ENCODE measurements around the gene TULP1. TPM values are rescaled to one million over a fixed set of nuclear protein-coding genes. Genes with fewer than 3 reads are reported as not detected.

TULP1 gene
- total RNA-seq, 1 experiment from 2014 or later: not detected

DNA sequence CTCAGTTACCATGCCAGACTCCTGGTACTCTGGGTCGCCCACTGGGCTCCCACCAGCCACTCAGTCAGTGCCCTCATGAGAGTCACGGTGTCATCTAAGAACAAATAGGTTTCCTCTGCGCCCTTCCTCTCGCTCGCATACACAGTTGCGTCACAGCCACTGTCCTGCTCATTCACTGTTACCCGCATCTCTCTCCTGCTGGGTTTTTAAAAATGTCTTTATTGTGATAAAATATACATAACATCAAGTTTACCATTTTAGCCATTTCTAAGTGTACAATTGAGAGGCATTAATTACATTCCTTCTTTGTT is 19.8 kb downstream of the TULP1 start:
- Histone ChIP-seq H3K4me3 (replicated peaks in 1 of 2; ENCODE audit: low read depth in 1 of 2, low read length in 2 of 2) (no peak overlapping the region), H3K27me3 (ENCODE audit: insufficient read depth, low read length) (no peaks in the 10 kb centered on the region), H3K79me2 (ENCODE audit: insufficient read depth, low read length) (peaks cover 54% of the 10 kb centered on the region), H3K4me2 (ENCODE audit: low read length) (no peak overlapping the region), H3K36me3 (ENCODE audit: control insufficient read depth in 1 of 2, insufficient read depth in 2 of 2, low read length in 2 of 2) (no peaks in the 10 kb centered on the region), H3K9me3 (ENCODE audit: control insufficient read depth in 1 of 2, insufficient read depth in 1 of 2, low read depth in 1 of 2, low read length in 2 of 2) (no peaks in the 10 kb centered on the region), H3K27ac (ENCODE audit: low read depth, low read length) (no peak overlapping the region), H4K20me1 (ENCODE audit: insufficient read depth) (no peaks in the 10 kb centered on the region), H3K4me1 (ENCODE audit: control insufficient read depth in 1 of 2, insufficient read depth in 2 of 2, low read length in 2 of 2) (peaks cover 45 to 69% of the 10 kb centered on the region in 2 experiments), H3K9ac (ENCODE audit: low read length) (no peak overlapping the region), H3K9me2 (ENCODE audit: insufficient read depth) (no peaks in the 10 kb centered on the region), H2AFZ (ENCODE audit: low read depth, low read length, poor library complexity, severe bottlenecking) (no peak overlapping the region)
- ATAC-seq: no peak
- no peak for TF ChIP-seq EZH2phosphoT487 (IDR thresholded peaks at IDR 0.05; ENCODE audit: borderline replicate concordance)
- TF ChIP-seq, protein P1, sequence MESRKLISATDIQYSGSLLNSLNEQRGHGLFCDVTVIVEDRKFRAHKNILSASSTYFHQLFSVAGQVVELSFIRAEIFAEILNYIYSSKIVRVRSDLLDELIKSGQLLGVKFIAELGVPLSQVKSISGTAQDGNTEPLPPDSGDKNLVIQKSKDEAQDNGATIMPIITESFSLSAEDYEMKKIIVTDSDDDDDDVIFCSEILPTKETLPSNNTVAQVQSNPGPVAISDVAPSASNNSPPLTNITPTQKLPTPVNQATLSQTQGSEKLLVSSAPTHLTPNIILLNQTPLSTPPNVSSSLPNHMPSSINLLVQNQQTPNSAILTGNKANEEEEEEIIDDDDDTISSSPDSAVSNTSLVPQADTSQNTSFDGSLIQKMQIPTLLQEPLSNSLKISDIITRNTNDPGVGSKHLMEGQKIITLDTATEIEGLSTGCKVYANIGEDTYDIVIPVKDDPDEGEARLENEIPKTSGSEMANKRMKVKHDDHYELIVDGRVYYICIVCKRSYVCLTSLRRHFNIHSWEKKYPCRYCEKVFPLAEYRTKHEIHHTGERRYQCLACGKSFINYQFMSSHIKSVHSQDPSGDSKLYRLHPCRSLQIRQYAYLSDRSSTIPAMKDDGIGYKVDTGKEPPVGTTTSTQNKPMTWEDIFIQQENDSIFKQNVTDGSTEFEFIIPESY (IDR thresholded peaks at IDR 0.05; ENCODE audit: extremely low read depth, insufficient replicate concordance, low read length): no peak
- no peak for TF ChIP-seq ELF1 (IDR thresholded peaks at IDR 0.05; ENCODE audit: borderline replicate concordance, low read depth)
- TF ChIP-seq, protein P2, sequence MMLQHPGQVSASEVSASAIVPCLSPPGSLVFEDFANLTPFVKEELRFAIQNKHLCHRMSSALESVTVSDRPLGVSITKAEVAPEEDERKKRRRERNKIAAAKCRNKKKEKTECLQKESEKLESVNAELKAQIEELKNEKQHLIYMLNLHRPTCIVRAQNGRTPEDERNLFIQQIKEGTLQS (IDR thresholded peaks at IDR 0.05): no peak
- TF ChIP-seq TCF7L2 (IDR thresholded peaks at IDR 0.05; ENCODE audit: borderline replicate concordance, extremely low read depth, insufficient read depth, insufficient read length): no peak
- TF ChIP-seq ZFX (IDR thresholded peaks at IDR 0.05): no peak
- intact Hi-C loops (cut with micrococcal nuclease): no loop called here
- POLR2A ChIA-PET: no interaction called here
- RAD21 ChIA-PET (ENCODE audit: low non-redundant PET in 1 of 2, low total read pairs in 2 of 2, uncharacterized antibody in 2 of 2, unreplicated experiment in 2 of 2): no interaction called here
- no peak for DNase-seq (ENCODE audit: low read depth, low spot score)
- BruUV-seq (replicated peaks): no TSS peak
- CTCF ChIA-PET: no interaction called here

All from HCT116 (cell line).